HFFc6 (cell line): Measurements from ENCODE around the gene TERT. TPM values are rescaled to one million over a fixed set of nuclear protein-coding genes. Genes with fewer than 3 reads are reported as not detected.

Source experiments
- DNase-seq: peaks from one replicate; pipeline ENCODE4 v3.0.0-alpha.2; 2018
- H3K27ac Mint-ChIP-seq: 2 replicates; pipeline ENCODE4 v1.8.0; 2020; ENCODE audit warnings: mild to moderate bottlenecking, mixed read lengths
- H3K27me3 Mint-ChIP-seq: 2 replicates; pipeline ENCODE4 v1.8.0; 2021; ENCODE audit warnings: mild to moderate bottlenecking, moderate library complexity, mixed read lengths; ENCODE audit not compliant: insufficient read depth
- H3K36me3 Mint-ChIP-seq: 2 replicates; pipeline ENCODE4 v1.8.0; 2021; ENCODE audit warnings: low read depth, mixed read lengths
- H3K4me1 Mint-ChIP-seq: 2 replicates; pipeline ENCODE4 v1.8.0; 2020; ENCODE audit warnings: low read depth, mixed read lengths
- H3K4me3 Mint-ChIP-seq: 2 replicates; pipeline ENCODE4 v1.8.0; 2020; ENCODE audit warnings: mild to moderate bottlenecking, moderate library complexity, mixed read lengths
- H3K9me3 Mint-ChIP-seq: 2 replicates; pipeline ENCODE4 v1.8.0; 2020; ENCODE audit warnings: mild to moderate bottlenecking, mixed read lengths
- microRNA-seq: library from miRNA; unstranded; fragments of <30 nt; microRNA quantifications from one replicate; pipeline ENCODE4, GENCODE V29; 2019
- total RNA-seq, 6 experiments: library from RNA; stranded (reverse); fragmentation: NEBNext Ultra II Directional; extraction: Animal tissue kit (Norgen Biotek cat#: 25700); gene quantifications; 2 replicates in 1 of 6; 3 replicates in 5 of 6; pipeline ENCODE4 v1.2.3, GENCODE V29; 2021
- TF ChIP-seq, protein P1 (sequence below): fragments of 200-600 bp; sonication (generic); IDR thresholded peaks from 2 replicates; pipeline ENCODE4 v1.5.0; 2021; ENCODE audit warnings: antibody characterized with exemption, mild to moderate bottlenecking

Gene TERT
- total RNA-seq, 6 experiments from 2014 or later, result 2,350 to 4,507 (median 3,883) TPM

DNA sequence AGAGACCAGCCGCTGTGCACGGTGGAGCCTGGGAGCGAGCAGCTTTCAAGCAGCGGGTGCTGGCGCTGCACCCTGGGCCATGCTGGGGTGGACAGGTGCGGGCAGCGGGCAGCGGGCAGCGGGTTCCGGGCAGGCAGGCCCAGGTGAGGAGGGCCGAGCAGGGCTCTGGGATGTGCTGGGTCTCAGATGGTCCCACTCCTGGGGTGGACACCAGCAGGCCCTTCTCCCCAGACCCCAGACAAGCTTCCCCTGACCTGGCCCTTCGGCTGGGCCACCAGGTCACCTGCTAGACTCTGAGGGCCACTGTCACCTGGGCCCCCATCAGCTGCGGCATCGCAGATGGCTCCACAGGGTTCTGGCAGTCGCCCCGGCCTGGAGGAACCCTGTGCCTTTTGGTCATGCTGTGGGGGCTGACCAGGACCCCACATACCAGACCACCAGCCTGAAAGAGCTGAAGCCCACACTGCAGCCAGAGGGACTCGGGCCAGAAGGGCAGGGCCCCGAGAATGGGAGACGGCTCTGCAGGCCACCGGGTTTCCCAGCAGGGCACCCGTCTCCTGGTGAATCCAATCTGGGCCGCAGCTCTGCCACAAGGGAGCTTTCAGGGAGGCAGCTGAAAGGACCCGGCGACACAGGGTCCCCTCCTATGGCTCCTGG, 91.4 kb downstream of the TERT start:
- H3K4me3 Mint-ChIP-seq, result no peak overlapping the region
- H3K27me3 Mint-ChIP-seq, result peaks cover 13% of the 10 kb centered on the region
- no peak for DNase-seq
- no peak overlapping the region for H3K27ac Mint-ChIP-seq
- TF ChIP-seq, protein P1, sequence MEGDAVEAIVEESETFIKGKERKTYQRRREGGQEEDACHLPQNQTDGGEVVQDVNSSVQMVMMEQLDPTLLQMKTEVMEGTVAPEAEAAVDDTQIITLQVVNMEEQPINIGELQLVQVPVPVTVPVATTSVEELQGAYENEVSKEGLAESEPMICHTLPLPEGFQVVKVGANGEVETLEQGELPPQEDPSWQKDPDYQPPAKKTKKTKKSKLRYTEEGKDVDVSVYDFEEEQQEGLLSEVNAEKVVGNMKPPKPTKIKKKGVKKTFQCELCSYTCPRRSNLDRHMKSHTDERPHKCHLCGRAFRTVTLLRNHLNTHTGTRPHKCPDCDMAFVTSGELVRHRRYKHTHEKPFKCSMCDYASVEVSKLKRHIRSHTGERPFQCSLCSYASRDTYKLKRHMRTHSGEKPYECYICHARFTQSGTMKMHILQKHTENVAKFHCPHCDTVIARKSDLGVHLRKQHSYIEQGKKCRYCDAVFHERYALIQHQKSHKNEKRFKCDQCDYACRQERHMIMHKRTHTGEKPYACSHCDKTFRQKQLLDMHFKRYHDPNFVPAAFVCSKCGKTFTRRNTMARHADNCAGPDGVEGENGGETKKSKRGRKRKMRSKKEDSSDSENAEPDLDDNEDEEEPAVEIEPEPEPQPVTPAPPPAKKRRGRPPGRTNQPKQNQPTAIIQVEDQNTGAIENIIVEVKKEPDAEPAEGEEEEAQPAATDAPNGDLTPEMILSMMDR, result no peak
- no peaks in the 10 kb centered on the region for H3K4me1 Mint-ChIP-seq
- H3K9me3 Mint-ChIP-seq, result no peaks in the 10 kb centered on the region
- no peaks in the 10 kb centered on the region for H3K36me3 Mint-ChIP-seq

Small RNA genes within 50 kb of the gene (microRNA-seq; reads per million reads assigned to microRNA genes)
- not detected for gene MIR4457

Other genes with a start within 250 kb of the TERT start
- gene SLC12A7, start 183.0 kb downstream of the TERT start, total RNA-seq, result under 1 TPM in 3 of 6 experiments, not detected in 3; 0.07 to 0.09 (median 0.09) TPM
- gene SLC6A19, start 93.5 kb downstream of the TERT start, total RNA-seq, result not detected
- gene SLC6A18, start 69.7 kb downstream of the TERT start, total RNA-seq, result not detected
- gene CLPTM1L, start 50.0 kb upstream of the TERT start, total RNA-seq, result 100 to 1,000 TPM; 119 to 164 (median 143) TPM
- gene SLC6A3, start 150.4 kb upstream of the TERT start, total RNA-seq, result not detected
- 10 to 100 TPM; 37.5 to 53.5 (median 44.1) TPM for gene LPCAT1, start 228.9 kb upstream of the TERT start, total RNA-seq